ENCODE results near the gene ARHGAP25.

GRCh38 chr2:68740400-68740914 lies 5.8 kb downstream of the ARHGAP25 start:
- TF ChIP-seq CTCF (IDR thresholded peaks at IDR 0.05) (no peak), POLR2A (IDR thresholded peaks at IDR 0.05) (no peak), EP300 (IDR thresholded peaks at IDR 0.05) (no peak)

Data from upper lobe of left lung (tissue), 4 donors.